Measurements from ENCODE around the gene STX4. TPM values are rescaled to one million over a fixed set of nuclear protein-coding genes. Genes with fewer than 3 reads are reported as not detected.
A peak's percentile ranks its signal among the peaks of the same experiment; 100 is the strongest.

The STX4 gene
- total RNA-seq, 1 donor from 2014 or later: 21.9 TPM

DNA sequence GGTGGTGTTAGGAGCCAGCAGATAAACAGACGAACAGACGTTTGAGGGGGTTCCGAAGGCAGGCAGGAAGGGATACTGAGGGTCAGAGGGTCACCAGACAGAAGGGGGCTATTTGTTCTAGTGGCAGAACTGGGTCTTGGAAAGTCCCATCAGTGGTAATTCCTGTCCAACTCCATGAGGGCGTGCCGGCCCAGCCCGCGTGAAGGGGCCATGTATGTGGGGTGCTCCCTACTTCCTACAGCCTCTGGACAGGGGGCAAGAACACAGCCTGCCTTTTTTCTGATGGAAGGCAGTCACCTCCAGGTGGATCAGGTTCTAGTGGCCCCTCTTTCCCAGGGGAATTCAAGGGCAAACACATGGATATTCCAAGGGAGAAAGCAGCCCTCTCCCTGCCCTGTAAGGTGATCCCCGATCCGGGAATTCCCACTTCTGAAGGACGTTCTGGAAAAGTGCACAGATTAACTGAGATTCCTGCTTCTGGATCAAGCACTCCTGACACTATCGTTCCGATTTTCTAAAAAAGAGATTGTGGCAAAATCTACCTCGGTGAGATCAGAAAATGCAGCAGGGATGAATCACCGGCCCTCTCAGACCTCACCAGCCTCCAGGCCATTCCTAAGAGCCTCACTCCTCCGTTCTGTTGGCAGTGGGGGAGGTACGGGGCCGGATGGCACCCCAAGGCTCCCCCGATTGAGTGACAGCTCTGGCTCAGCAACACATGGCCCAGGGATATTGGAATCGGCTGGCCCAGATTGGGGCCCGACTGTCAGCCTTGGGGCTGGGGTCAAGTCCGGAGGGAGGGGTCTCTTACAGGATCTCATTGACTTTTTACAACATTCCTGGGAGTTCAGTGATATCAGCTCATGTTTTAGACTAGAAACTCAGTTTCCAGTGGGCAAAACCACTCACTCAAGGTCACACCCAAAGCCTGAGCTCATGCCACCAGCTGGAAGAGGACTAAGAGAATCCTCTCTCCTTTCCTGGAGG, 35.3 kb upstream of the STX4 start:
- TF ChIP-seq, protein P1, sequence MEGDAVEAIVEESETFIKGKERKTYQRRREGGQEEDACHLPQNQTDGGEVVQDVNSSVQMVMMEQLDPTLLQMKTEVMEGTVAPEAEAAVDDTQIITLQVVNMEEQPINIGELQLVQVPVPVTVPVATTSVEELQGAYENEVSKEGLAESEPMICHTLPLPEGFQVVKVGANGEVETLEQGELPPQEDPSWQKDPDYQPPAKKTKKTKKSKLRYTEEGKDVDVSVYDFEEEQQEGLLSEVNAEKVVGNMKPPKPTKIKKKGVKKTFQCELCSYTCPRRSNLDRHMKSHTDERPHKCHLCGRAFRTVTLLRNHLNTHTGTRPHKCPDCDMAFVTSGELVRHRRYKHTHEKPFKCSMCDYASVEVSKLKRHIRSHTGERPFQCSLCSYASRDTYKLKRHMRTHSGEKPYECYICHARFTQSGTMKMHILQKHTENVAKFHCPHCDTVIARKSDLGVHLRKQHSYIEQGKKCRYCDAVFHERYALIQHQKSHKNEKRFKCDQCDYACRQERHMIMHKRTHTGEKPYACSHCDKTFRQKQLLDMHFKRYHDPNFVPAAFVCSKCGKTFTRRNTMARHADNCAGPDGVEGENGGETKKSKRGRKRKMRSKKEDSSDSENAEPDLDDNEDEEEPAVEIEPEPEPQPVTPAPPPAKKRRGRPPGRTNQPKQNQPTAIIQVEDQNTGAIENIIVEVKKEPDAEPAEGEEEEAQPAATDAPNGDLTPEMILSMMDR (conservative IDR thresholded peaks at IDR 0.05): no peak
- Mint-ChIP-seq H3K4me1 (peaks cover 5% of the 10 kb centered on the region), H3K9me3 (no peaks in the 10 kb centered on the region), H3K27me3 (ENCODE audit: low read depth) (peaks cover 24% of the 10 kb centered on the region), H3K27ac (ENCODE audit: unreplicated experiment) (no peak overlapping the region), H3K36me3 (ENCODE audit: low read depth) (peaks cover 3% of the 10 kb centered on the region), H3K4me3 (peak overlapping the region; percentile 73)
- no peak for DNase-seq (ENCODE audit: low read depth, low spot score)

DNA sequence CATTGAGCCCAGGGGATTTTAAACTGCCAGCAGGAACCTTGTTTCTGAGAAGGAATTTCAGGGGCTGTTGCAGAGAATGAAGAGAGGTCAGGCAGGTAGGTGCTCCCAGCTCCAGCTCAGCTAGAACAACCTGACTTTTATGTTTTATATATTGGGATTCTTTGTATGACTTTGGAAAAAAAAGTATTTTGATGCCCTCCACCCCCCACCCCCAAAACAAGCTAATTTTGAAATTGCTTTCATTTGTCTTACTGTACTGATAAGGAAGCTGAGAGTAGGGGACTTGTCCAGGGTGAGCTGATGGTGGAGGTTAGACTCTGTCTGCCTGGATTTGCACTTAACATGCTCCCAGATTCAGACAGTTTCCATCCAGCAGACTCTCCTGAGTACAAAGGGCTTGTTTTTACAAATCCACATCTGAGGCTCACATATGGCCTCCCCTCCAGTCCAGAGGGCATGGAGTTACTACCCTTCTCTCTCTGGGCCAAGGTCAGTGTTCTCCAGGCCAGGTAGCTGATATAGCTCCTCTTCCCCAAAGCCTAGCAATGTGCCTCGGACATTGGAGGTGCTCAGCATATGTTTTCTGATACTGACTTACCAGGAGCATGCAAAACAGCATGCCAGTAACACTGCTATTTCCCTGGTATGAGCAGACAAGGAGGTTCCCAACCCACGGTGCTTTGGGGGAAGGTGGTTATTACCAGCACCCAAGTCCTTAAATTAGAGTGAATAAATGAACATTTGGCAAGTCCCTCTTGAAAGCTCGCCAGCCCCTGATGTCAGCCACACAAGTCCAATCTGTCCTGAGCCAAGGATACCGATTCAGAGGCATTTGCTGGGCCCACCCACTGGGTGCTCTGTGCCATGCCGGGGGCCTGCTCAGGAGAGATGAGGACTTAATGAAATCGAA, 34.3 kb upstream of the STX4 start:
- Mint-ChIP-seq H3K36me3 (ENCODE audit: low read depth) (peaks cover 3% of the 10 kb centered on the region), H3K27ac (ENCODE audit: unreplicated experiment) (no peak overlapping the region), H3K9me3 (no peaks in the 10 kb centered on the region), H3K27me3 (ENCODE audit: low read depth) (peaks cover 24% of the 10 kb centered on the region), H3K4me1 (peaks cover 5% of the 10 kb centered on the region), H3K4me3 (peak overlapping the region; percentile 29)
- TF ChIP-seq, protein P1 (conservative IDR thresholded peaks at IDR 0.05): no peak
- no peak for DNase-seq (ENCODE audit: low read depth, low spot score)

DNA sequence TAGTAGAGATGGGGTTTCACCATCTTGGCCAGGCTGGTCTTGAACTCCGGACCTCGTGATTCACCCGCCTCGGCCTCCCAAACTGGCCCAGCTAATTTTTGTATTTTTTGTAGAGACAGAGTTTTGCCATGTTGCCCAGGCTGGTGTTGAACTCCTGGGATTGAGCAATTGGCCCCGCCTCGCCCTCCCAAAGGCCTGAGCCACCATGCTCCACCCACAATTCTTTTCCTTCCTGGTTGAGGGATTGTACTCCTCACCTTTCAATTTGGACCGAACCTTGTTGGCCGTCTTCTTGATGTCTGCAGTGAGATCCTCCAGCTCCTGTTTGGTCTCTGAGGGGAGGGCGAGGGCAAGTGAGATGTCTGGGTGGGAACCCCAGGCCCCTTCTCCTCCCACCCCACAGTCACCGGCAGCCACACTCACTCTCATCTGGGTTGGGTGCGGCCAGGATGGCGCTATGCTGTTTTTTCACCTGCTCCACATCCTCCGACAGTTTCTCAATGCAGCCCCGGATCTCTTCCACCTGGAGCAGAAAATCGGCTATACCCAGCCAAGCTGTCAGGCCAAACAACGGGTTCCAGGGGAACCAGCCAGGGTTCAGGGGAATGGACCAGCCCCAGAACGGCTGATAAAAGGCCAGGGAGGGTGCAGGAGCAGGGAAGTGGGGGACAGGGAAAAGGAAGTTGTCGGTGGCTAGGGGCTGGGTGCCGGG, 32.5 kb upstream of the STX4 start:
- H3K36me3 Mint-ChIP-seq (ENCODE audit: low read depth): peaks cover 3% of the 10 kb centered on the region
- H3K4me1 Mint-ChIP-seq: peaks cover 8% of the 10 kb centered on the region
- DNase-seq (ENCODE audit: low read depth, low spot score): no peak
- TF ChIP-seq, protein P1 (conservative IDR thresholded peaks at IDR 0.05): no peak
- H3K4me3 Mint-ChIP-seq: no peak overlapping the region
- no peaks in the 10 kb centered on the region for H3K9me3 Mint-ChIP-seq
- H3K27me3 Mint-ChIP-seq (ENCODE audit: low read depth): peaks cover 21% of the 10 kb centered on the region
- no peak overlapping the region for H3K27ac Mint-ChIP-seq (ENCODE audit: unreplicated experiment)

DNA sequence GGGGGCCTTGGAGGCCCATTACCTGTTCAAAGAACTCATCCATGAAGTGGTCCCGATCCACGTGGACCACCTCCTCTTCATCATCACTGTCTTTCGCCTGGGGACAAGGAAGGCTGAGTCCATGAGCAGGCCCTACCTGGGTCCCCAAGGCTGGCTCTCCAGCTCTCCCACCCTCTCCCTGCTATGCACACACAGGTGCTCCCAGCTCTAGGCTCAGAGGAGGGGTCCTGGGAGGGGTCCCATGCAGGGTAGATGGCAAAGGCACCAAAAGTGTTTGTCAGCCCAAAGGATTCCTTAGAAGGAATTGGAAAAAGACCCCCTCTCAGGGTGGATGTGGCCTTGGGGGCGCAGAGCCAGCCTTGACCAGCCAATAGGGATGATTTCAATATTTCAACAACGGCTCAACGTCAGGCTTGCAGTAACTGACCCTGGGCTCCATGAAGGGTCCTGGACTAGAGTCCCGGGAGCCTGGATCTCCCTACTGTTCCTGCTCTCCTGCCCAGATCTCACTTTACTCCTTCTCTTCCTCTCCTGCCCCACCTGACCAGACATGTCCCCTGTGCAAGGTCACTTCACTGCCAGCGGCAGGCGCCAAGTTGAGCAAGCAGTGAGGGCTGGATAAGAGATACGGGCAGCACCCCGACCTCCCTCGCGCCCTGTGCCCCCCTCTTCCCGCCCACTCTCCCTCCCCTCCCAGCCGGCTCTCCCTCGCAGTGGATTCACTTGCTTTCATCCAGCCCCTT, 31.7 kb upstream of the STX4 start:
- TF ChIP-seq, protein P1 (conservative IDR thresholded peaks at IDR 0.05): no peak
- Mint-ChIP-seq H3K36me3 (ENCODE audit: low read depth) (no peaks in the 10 kb centered on the region), H3K4me1 (peaks cover 9% of the 10 kb centered on the region), H3K27ac (ENCODE audit: unreplicated experiment) (peak overlapping the region; percentile 50), H3K9me3 (no peaks in the 10 kb centered on the region), H3K4me3 (no peak overlapping the region), H3K27me3 (ENCODE audit: low read depth) (peaks cover 18% of the 10 kb centered on the region)
- DNase-seq (ENCODE audit: low read depth, low spot score): no peak

Measured in neural crest cell (in vitro differentiated cells).